IPS-18a (cell line): ENCODE data around the gene SETD3.

ENCODE experiments used
- H3K27ac ChIP-seq: one replicate; pipeline ENCODE4 v1.5.1; 2013; ENCODE audit warnings: low read length
- H3K27me3 ChIP-seq: one replicate; pipeline ENCODE4 v1.6.1; 2013; ENCODE audit warnings: mild to moderate bottlenecking, low read length; ENCODE audit not compliant: control insufficient read depth, insufficient read depth
- H3K36me3 ChIP-seq: one replicate; pipeline ENCODE4 v1.6.1; 2013; ENCODE audit warnings: low read depth, low read length; ENCODE audit not compliant: control insufficient read depth
- H3K4me1 ChIP-seq: one replicate; pipeline ENCODE4 v1.6.1; 2013; ENCODE audit warnings: low read depth, low read length; ENCODE audit not compliant: control insufficient read depth
- H3K4me3 ChIP-seq: one replicate; pipeline ENCODE4 v1.5.1; 2013; ENCODE audit warnings: low read length
- H3K9ac ChIP-seq: one replicate; pipeline ENCODE4 v1.6.1; 2013; ENCODE audit warnings: mild to moderate bottlenecking, low read length, moderate library complexity
- H3K9me3 ChIP-seq: one replicate; pipeline ENCODE4 v1.6.1; 2013; ENCODE audit warnings: low read depth, low read length; ENCODE audit not compliant: control insufficient read depth

SETD3 gene

DNA sequence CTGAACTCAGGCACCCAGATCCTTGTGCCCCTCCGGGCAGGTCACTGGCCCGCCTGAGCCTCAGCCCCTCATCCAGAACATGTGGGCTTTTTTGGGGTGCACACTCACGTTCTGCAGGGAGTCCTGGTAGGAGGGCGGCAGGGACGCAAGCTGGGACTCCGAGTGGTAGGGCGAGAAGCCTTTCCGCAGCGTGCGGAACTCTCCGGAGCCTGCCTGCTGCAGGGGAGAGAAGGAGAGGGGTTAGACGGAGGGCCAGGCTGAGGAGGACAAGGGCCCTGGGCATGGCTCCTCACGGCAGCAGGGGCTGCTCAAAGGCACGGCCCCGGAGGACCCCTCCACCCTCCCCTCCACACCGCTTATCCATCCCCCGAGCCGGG lies 41.4 kb upstream of the SETD3 start:
- Histone ChIP-seq H3K36me3 (no peaks in the 10 kb centered on the region), H3K4me3 (no peak overlapping the region), H3K4me1 (peaks cover 33% of the 10 kb centered on the region), H3K27me3 (no peaks in the 10 kb centered on the region), H3K9ac (no peak overlapping the region), H3K27ac (no peak overlapping the region), H3K9me3 (no peaks in the 10 kb centered on the region)

DNA sequence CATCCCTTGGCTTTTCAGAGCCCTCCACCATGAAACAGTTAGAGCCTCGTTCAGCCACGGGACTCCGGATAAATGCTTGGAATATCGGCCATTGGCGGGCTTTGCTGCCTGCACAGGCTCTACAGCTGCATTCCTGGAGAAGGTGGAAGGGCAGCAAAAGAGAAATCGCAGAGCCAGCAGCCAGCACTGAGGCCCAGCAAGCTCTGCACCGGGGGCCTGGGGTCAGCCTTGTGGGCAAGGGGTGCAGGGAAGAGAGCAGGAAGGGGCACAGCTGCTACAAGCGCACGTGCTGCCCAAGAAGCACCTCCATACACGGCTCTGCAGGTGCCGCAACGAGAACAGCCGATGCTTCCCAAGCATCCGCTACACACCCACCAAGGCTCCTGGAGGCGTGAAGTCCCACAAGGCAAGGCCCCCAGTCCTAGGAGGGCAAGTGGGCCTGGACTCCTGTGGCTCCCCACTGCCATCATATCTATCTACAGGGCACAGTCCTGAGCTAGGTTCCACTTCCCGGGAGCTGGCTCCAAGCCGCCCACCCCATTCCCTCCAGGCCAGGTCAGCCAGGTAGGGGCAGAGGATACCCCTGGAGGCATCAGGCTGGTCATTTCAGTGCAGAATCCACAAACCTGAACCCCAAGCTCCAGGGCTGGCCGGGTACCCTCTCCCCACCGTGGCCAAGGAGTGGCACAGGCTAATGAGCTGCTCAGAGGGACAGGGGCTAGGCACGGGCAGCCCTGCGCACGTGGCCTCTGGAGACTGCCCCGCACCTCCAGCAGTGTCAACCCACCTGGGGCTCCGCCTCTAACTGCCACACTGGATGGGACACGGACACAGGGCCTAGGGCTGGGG lies 40.7 kb upstream of the SETD3 start:
- H3K27ac ChIP-seq: no peak overlapping the region
- H3K9me3 ChIP-seq: no peaks in the 10 kb centered on the region

DNA sequence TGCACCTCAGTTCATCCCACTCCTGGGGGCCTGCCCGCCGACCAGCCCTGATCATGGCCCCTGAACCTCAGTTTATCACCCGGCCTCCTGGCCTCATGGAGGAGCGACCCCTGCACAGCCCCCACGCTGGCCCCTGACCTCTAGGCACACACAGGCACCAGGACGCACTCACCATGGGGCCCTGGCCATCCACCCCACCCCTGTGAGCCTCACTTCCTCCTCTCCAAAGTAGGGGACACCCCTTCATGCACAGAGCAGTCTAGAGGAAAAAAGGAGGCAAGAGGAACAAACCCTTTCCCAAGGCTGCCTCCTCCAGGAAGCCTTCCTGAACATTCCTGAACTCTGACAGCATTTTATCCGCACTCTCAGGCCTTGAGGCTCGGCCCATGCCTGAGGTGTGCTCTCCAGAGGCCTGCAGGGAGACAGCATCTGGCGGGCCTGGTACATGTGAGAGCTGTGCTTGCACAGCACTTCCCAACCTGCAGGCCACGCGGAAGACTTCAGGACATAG lies 40.0 kb upstream of the SETD3 start:
- Histone ChIP-seq H3K9ac (no peak overlapping the region), H3K9me3 (no peaks in the 10 kb centered on the region), H3K4me3 (no peak overlapping the region), H3K36me3 (no peaks in the 10 kb centered on the region), H3K27ac (no peak overlapping the region), H3K4me1 (peaks cover 33% of the 10 kb centered on the region), H3K27me3 (no peaks in the 10 kb centered on the region)

More for the DNA sequence above, 40.7 kb upstream of the SETD3 start:
- Histone ChIP-seq H3K36me3 (no peaks in the 10 kb centered on the region), H3K4me1 (peaks cover 33% of the 10 kb centered on the region), H3K4me3 (no peak overlapping the region), H3K27me3 (no peaks in the 10 kb centered on the region), H3K9ac (no peak overlapping the region)

DNA sequence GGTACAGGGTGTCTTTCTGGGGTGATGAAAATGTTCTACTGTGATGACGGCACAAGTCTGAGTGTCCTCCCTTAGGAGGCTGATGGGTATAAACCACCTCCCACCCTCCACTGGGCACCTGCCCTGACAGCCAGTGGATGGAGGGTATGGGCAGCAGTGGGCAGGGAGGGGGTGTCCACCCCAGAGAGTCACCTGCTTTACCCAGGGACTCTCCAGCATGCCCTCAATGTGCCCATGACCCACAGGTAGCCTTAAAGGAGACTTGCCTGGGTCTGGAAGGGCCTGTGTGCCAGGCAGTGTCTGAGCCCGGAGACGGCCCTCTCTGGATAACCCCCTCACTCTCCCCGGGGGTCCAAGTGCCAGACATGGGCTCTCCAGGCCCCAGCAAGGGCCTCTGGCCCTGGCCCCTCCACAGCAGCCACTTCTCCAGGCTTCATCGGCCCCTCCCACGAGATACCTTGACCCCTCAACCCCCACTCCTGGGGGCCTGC lies 39.3 kb upstream of the SETD3 start:
- no peak overlapping the region for H3K9ac ChIP-seq
- no peaks in the 10 kb centered on the region for H3K27me3 ChIP-seq
- no peaks in the 10 kb centered on the region for H3K36me3 ChIP-seq
- H3K27ac ChIP-seq: no peak overlapping the region
- no peak overlapping the region for H3K4me3 ChIP-seq
- H3K9me3 ChIP-seq: no peaks in the 10 kb centered on the region
- H3K4me1 ChIP-seq: peaks cover 32% of the 10 kb centered on the region

DNA sequence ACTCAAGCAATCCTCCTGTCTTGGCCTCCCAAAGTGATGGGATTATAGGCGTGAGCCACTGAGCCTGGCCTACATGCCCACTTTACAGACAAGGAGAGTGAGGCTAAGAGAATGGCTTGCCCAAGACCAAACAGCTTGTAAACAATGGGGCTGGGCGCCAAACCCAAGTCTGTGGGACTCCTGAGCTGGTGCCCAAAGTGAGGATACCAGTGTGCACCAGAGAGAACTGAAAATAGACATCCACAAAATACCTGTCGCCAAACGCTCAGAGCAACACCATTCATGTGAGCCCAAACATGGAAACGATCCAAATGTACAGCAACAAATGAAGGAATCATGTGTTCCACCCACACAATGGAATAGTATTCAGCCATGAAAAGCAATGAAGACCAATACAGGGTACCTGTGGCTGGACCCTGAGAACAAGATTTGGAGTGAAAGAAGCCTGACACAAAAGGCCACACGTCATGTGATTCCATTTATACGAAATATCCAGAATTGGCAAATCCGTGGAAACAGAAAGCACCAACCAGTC lies 38.8 kb upstream of the SETD3 start:
- H3K4me1 ChIP-seq: peaks cover 26% of the 10 kb centered on the region
- no peaks in the 10 kb centered on the region for H3K9me3 ChIP-seq
- H3K9ac ChIP-seq: no peak overlapping the region
- no peak overlapping the region for H3K4me3 ChIP-seq
- H3K27ac ChIP-seq: no peak overlapping the region
- H3K27me3 ChIP-seq: no peaks in the 10 kb centered on the region
- no peaks in the 10 kb centered on the region for H3K36me3 ChIP-seq

DNA sequence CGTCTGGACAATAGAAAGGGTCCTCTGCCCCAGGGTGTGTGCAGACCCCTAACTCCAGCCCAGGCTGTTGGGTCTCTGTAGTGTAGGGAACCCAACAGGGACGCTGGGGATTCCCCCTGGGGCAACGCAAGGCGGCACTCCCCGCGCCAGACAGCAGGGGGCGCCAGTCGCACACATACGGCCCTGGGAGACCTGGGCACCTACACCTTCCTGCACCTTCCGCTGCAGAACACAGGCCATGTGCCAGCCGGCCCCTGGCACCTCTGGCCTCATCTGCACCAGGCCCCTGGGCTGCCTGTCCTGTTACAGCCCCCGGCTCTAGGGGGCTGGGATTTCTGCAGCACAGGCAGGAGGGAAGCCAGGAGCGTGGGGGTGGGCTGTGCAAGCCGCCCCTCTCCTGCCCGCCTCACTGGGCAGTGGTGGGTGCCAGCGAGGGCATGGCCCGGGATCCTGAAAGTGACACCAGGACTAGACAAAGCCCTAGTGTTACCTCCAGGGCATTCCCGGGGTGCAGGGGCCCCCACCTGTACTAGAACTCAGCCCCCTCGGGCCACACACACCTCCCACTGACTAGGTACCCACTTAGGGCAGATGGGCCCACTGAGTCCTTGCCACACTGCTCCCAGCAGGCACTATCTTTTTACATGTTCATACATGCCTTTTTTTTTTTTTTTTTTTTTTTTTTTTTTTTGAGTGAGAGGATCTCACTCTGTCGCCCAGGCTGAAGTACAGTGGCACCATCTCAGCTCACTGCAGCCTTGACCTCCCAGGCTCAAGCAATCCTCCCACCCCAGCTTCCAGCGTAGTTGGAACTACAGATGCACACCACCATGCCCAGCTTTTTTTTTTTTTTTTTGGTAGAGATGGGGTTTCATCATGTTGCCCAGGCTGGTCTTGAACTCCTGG lies 38.0 kb upstream of the SETD3 start:
- H3K4me1 ChIP-seq: peaks cover 19% of the 10 kb centered on the region
- no peaks in the 10 kb centered on the region for H3K36me3 ChIP-seq
- H3K9me3 ChIP-seq: no peaks in the 10 kb centered on the region
- no peak overlapping the region for H3K9ac ChIP-seq
- H3K4me3 ChIP-seq: no peak overlapping the region
- H3K27ac ChIP-seq: no peak overlapping the region
- no peaks in the 10 kb centered on the region for H3K27me3 ChIP-seq

DNA sequence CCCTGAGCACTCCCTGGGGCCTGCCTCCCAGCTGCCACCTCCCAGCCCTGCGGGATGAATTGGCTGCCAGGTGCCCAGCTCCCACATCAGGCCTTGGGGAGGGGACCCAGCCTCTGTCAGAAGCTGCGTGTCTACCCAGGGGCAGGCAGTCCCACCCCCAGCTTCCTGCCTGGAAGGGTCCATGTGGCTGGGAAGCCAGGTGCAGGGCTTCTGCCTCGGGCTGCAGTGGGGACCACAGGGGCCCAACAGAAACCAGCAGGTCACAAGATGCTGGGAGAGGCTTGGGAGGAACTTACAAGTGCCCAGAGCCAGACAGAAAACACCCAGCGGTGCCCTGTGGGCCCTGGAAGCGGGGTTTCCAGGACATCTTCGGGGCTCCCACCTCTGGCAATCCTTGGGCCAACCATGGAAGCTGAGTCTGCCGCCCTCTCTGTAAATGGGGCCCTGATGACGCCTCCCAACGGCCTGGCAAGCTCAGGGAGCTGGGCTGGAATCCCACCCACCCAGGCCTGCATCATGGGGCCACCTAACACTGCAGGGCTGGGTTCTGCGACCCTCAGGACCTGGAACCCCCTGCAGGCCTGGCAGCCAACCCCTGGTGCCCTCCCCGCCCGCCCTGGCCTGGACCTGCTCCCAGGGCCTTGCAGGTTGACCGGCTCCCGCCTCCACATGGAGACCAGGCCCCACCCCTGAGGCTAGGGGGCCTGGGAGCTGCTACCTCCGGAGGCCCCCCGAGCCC lies 37.2 kb upstream of the SETD3 start:
- H3K9ac ChIP-seq: no peak overlapping the region
- H3K36me3 ChIP-seq: no peaks in the 10 kb centered on the region
- H3K27ac ChIP-seq: no peak overlapping the region
- H3K9me3 ChIP-seq: no peaks in the 10 kb centered on the region
- no peak overlapping the region for H3K4me3 ChIP-seq
- H3K4me1 ChIP-seq: peaks cover 10% of the 10 kb centered on the region
- H3K27me3 ChIP-seq: no peaks in the 10 kb centered on the region

DNA sequence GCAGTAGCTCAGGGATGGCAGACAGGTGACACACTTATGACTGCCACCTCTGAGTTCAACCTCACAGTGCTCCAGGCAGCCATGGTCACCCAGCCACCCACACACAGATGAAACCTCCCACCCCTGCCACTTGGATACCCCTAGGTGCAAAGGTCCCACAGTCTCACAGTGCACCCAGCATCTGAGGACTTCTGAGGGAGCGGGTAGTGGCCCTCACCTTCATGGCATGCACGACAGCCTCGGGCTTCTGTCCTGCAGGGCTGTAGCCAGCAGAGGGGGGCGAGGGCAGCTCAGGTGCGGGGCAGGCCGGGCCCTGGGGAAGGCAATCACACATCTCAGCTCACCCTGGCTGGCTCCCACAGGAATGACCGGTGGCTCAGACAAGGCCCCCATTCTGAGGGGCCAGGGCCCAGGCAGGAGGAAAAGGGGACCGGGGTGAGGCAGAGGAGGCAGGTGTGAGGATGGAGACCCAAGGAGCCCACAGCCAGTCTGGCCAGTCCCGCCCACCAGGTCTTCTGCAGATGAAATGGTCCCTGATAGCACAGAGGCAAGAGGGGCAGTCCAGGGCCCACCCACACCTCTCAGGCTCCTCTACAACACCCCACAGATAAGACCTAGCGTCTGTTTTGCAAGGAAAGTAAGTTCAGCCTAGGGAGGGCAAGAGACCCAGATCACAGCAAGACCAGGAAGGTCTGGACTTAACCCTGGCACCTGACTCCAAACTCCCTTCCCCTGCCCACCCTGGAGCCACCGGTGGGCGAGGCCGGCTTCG lies 36.4 kb upstream of the SETD3 start:
- Histone ChIP-seq H3K27me3 (no peaks in the 10 kb centered on the region), H3K27ac (no peak overlapping the region), H3K9ac (no peak overlapping the region), H3K36me3 (no peaks in the 10 kb centered on the region), H3K4me3 (no peak overlapping the region), H3K4me1 (peaks cover 4% of the 10 kb centered on the region), H3K9me3 (no peaks in the 10 kb centered on the region)

DNA sequence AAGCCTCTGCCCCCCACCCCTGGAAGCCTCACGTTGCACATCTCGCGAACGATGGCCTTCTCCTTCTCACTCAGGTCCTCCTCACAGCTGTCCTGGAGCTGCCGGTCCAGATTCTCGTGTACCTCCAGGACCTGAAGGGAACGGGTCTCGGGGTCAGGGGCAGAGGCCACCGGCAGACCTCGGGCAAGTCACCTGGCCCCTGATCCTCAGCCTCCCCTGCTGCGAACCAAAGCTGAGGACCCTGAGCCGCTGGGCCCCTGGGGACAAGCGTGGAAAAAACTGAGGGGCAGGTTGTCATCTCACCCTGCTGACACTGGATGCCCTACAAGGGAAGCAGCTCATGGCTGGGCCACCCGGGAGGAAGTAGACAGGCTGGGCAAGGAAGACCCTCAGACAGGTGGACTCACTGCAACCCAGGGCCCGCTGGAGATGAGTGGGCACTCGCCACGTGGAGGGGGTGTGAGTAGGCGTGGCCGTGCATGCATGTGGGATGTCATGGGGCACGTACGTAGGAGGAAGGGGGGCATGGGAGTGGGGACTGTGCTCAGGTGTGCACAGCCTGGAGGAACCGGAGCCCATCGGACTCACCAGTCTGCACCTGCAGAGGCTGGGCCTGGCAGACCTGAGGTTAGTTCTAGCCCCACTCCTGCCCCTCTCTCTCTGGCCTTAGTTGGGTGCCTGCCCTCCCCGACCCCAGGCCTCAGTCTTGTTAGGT lies 35.7 kb upstream of the SETD3 start:
- H3K9ac ChIP-seq: no peak overlapping the region
- no peaks in the 10 kb centered on the region for H3K4me1 ChIP-seq
- peaks cover 2% of the 10 kb centered on the region for H3K36me3 ChIP-seq
- no peaks in the 10 kb centered on the region for H3K27me3 ChIP-seq
- no peak overlapping the region for H3K4me3 ChIP-seq
- H3K9me3 ChIP-seq: no peaks in the 10 kb centered on the region
- H3K27ac ChIP-seq: no peak overlapping the region
